ENCODE data around the gene C19orf25. TPM values are rescaled to one million over a fixed set of nuclear protein-coding genes. Genes with fewer than 3 reads are reported as not detected.

The C19orf25 gene
- total RNA-seq, 1 donor from 2014 or later: 38.8 TPM

DNA sequence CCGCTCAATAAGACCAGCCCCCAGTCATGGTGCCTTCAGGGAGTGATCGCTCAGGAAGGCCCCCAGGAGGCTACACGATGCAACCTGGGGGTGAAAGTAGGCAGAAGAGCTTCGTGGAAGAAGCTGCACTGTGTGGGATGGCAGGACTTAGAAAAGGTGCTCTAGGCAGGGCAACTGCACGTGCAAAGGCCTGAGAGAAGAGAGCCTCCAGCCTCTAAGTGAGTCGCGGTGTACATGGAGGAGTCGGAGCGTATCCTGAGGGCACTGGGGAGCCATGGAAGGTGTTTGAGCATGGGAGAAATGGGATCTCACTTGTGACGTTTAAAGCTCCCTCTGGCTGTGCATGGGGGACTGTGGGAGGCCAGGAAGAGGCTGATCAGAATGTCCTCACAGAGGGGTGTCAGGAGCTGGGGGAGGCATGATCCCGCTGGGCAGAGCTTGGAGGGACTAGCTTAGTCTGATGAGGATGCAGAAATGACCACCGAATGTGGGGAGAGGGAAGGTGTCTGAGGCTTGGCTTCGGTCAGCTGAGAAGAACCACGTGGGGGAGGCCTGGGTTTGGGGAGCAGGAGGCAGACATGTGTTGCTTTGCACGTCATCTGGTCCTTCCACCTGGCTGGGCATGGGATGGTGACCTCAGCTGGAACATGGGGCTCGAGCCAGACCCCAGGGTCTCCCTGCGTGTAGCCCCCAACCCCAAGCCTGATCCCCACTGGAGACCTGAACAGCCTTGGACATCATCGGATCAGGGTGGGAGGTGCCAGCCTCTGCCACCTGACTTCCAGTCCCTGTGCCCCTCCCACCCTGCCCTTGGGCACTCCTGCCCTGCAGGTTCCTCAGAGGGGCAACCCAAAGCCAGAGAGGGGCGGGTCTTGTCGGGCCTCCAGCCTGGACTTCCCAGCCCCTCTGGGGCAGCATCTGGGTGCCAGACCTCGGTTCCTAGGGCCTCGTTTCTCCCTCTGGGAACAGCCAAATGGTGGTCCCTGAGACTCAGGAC, 28.0 kb downstream of the C19orf25 start:
- H3K4me3 ChIP-seq (ENCODE audit: low read depth, low read length): no peak overlapping the region
- DNase-seq (ENCODE audit: low read depth): no peak
- no peak for TF ChIP-seq CTCF (IDR thresholded peaks at IDR 0.05; ENCODE audit: insufficient read depth, low read length, poor library complexity, severe bottlenecking)
- H3K27me3 ChIP-seq (ENCODE audit: control insufficient read depth, insufficient read depth, low read length): peaks cover 89% of the 10 kb centered on the region
- H3K36me3 ChIP-seq (ENCODE audit: control insufficient read depth, insufficient read depth, low read length): no peaks in the 10 kb centered on the region

DNA sequence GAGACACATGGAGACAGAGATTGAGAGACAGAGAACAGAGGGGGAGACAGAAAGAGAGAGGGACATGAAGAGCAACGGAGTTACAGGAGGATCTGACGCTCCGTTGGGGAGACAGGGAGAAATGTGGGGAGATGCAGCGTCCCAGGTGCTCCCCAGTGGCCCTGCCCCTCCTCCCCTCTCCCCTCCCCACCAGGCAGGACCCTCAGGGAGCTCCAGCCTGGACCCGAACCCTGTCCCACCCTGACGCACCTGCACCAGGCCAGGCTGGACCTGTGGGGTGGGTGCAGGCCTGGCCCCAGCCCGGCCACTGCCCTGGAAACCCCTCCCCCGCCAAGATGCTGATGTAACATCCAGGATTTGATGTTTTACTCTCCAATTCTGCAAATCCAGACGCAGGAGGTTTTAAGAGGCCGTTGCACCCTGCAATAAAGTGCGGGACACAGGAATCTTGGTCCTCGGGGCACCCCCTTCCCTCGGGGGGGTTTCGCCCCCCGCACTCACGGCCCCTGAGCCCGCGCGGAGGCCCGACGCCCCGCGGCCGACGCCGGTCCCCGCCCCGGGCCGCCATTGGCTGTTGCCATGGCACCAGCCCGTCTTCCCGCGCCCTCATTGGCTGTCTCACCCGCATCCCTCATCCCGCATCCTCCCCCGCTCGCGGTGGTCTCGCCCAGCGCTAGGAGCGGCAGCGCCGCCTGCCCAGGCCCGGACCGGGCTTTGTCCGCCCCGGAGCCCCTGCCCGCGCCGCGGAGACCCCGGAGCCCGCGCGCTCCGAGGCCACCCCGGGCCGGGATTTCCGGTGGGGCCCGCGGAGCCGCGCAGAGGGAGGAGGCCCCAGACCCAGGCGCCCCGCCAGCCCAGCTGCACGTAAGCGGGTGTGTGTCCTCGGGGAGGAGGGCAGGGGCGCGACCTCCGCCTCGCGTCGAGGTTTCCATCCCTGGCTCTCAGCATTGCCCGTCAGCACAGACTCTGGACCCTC, 29.3 kb downstream of the C19orf25 start, which contains the start of gene APC2:
Gene APC2 (plus strand): TSS at position 655 of the 976 bp plus-strand sequence. CDS start 2,881 bp downstream, outside the sequence.
- DNase-seq (ENCODE audit: low read depth): no peak
- no peak for TF ChIP-seq CTCF (IDR thresholded peaks at IDR 0.05; ENCODE audit: insufficient read depth, low read length, poor library complexity, severe bottlenecking)
- H3K27me3 ChIP-seq (ENCODE audit: control insufficient read depth, insufficient read depth, low read length): peaks cover 86% of the 10 kb centered on the region
- H3K36me3 ChIP-seq (ENCODE audit: control insufficient read depth, insufficient read depth, low read length): no peaks in the 10 kb centered on the region
- H3K4me3 ChIP-seq (ENCODE audit: low read depth, low read length): no peak within 1 kb of the TSS

DNA sequence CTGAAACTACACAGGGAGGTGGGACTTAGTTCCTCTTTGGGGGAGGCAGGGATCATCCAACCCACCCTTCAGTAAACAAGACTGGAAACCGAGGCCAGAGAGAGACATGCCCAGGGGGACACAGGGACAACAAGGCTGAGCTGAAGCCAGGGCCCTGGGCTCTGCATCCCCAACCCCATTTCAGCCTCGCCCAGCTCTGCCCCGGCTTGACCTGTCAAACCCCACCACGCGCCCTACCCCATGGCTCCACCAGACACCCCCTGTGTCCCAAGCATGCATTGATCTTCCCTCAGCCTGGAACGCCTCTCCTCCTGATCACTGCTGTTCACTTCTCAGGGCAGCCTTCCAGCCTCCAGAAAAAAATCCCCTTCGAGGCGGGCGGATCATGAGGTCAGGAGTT, 31.1 kb downstream of the C19orf25 start:
- peaks cover 73% of the 10 kb centered on the region for H3K27me3 ChIP-seq (ENCODE audit: control insufficient read depth, insufficient read depth, low read length)
- TF ChIP-seq CTCF (IDR thresholded peaks at IDR 0.05; ENCODE audit: insufficient read depth, low read length, poor library complexity, severe bottlenecking): no peak

DNA sequence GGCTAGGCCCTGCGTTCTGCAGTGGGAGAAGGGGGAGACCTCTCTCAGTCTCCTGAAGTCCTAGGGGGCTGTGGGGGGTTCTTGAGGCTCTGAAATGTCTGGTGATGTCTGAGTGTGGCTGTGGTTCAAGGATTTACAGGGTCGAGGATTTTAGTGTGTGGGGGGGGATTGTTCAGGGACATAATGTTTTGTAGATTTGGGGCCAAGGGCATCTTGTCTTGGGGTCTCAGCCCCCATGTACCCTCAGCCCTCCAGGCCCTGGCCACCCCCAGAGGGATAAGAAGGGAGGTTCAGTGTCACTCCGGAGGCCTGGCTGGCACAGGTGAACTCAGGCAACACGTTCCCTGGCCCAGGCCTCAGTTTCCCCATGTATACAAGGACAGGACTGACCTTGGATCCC, 31.5 kb downstream of the C19orf25 start:
- TF ChIP-seq CTCF (IDR thresholded peaks at IDR 0.05; ENCODE audit: insufficient read depth, low read length, poor library complexity, severe bottlenecking): no peak
- DNase-seq (ENCODE audit: low read depth): no peak
- Histone ChIP-seq H3K27me3 (ENCODE audit: control insufficient read depth, insufficient read depth, low read length) (peaks cover 68% of the 10 kb centered on the region), H3K4me3 (ENCODE audit: low read depth, low read length) (no peak overlapping the region), H3K36me3 (ENCODE audit: control insufficient read depth, insufficient read depth, low read length) (no peaks in the 10 kb centered on the region)

More for the DNA sequence above, 31.1 kb downstream of the C19orf25 start:
- H3K4me3 ChIP-seq (ENCODE audit: low read depth, low read length): no peak overlapping the region
- no peak for DNase-seq (ENCODE audit: low read depth)
- no peaks in the 10 kb centered on the region for H3K36me3 ChIP-seq (ENCODE audit: control insufficient read depth, insufficient read depth, low read length)

DNA sequence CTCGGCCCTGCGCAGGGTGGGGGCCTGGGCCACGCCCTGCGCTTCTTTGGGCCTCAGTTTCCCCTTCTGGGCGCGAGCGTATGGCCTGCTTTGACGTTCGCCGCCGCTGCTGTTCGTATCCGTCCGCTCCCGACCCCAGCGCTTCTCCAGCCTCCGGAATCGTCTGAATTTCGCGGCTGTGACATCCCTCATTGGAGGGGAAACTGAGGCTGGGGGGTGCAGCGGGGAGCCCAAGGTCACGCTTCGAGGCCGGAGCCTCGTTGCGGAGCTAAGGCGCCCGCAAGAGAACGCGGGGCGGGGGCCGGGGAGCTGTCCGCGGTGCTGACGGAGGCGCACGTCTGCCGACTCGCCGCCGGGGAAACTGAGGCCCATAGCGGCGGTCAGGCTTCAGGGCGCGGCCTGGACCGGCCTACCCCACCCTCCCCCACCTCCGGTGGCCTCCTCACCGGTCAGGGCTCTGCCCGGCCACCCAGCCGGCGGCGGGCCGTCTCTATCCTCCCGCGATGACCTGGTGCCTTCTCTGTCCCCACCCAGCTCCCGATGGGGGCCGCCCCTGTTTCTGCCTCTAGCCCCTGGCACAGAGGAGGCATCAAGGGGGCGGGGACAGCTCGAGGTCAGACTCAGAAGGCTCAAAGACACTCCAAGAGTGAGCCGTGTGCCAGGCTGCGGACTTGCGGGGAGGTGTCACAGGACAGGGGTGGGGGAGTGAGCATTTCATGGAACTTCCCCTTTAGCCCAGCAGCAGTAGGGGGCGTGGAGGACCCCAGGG, 32.1 kb downstream of the C19orf25 start:
- DNase-seq (ENCODE audit: low read depth): no peak
- Histone ChIP-seq H3K36me3 (ENCODE audit: control insufficient read depth, insufficient read depth, low read length) (no peaks in the 10 kb centered on the region), H3K27me3 (ENCODE audit: control insufficient read depth, insufficient read depth, low read length) (peaks cover 62% of the 10 kb centered on the region), H3K4me3 (ENCODE audit: low read depth, low read length) (no peak overlapping the region)
- no peak for TF ChIP-seq CTCF (IDR thresholded peaks at IDR 0.05; ENCODE audit: insufficient read depth, low read length, poor library complexity, severe bottlenecking)
